ENCODE measurements around the gene FRY. TPM values are rescaled to one million over a fixed set of nuclear protein-coding genes. Genes with fewer than 3 reads are reported as not detected.

The FRY gene
- total and polyA plus RNA-seq, 10 donors: 0.80 to 30.0 (median 23.5) TPM

DNA sequence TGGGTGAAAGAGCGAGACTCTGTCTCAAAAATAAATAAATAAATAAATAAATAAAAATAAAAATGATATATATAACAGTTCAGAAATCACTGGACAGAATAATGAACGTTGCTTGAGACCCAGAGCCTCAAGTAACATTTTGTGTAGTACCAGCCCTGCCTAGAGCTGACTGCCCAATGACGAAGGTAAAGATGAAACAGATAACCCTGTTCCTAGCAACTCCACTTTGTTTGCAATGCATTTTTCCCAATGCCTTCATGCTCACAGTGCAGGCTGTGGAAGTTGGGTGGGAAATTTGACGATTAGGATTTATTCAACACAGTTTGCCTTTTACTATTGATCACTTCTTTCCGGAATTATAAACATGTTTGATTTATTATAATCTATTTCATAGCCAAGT, 22.2 kb upstream of the FRY start:
- WGBS, 5 donors: 86 to 95% (median 92%) methylated on average over 5 of the region's 5 CpGs
- TF ChIP-seq POLR2AphosphoS5 (IDR thresholded peaks at IDR 0.05) (no peak), POLR2A (IDR thresholded peaks at IDR 0.05) (no peak)
- TF ChIP-seq, protein P1, sequence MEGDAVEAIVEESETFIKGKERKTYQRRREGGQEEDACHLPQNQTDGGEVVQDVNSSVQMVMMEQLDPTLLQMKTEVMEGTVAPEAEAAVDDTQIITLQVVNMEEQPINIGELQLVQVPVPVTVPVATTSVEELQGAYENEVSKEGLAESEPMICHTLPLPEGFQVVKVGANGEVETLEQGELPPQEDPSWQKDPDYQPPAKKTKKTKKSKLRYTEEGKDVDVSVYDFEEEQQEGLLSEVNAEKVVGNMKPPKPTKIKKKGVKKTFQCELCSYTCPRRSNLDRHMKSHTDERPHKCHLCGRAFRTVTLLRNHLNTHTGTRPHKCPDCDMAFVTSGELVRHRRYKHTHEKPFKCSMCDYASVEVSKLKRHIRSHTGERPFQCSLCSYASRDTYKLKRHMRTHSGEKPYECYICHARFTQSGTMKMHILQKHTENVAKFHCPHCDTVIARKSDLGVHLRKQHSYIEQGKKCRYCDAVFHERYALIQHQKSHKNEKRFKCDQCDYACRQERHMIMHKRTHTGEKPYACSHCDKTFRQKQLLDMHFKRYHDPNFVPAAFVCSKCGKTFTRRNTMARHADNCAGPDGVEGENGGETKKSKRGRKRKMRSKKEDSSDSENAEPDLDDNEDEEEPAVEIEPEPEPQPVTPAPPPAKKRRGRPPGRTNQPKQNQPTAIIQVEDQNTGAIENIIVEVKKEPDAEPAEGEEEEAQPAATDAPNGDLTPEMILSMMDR (IDR thresholded peaks at IDR 0.05 in 8 of 11, conservative IDR thresholded peaks at IDR 0.05 in 3 of 11): no peak

DNA sequence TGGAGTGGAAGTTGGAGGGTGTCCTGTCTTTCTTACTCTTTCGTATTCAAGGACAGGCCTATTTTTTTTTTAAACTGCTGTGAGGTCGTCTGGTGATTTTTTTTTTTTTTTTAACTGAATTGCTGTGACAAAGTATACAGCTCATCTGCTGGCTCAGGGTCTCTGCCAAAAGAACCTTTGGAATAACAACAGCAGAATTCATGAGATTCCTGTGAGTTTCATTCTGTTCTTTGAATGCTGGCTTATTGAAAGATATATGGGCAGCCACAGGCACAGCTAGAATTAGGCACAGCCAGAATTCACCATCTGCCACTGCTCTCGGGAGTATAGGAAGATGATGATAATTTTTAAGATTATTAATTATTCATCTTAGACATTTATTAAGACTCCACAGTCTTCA, 21.4 kb upstream of the FRY start:
- WGBS, 5 donors: 68 to 85% (median 75%) methylated on average over 3 of the region's 3 CpGs
- intact Hi-C loops (cut with DNase I; ENCODE audit: low total_unique reads): no loop called here
- DNase-seq: no peak
- no peak overlapping the region for H3K27ac ChIP-seq
- no peaks in the 10 kb centered on the region for H3K4me1 ChIP-seq
- TF ChIP-seq POLR2A (IDR thresholded peaks at IDR 0.05): no peak
- TF ChIP-seq, protein P1 (IDR thresholded peaks at IDR 0.05 in 8 of 11, conservative IDR thresholded peaks at IDR 0.05 in 3 of 11): no peak
- no peaks in the 10 kb centered on the region for H3K27me3 ChIP-seq (replicated peaks in 1 of 7)
- no peaks in the 10 kb centered on the region for H3K36me3 ChIP-seq
- H3K9me3 ChIP-seq: no peaks in the 10 kb centered on the region
- no peak overlapping the region for H3K4me3 ChIP-seq

More for the DNA sequence above, 22.2 kb upstream of the FRY start:
- Histone ChIP-seq H3K4me3 (no peak overlapping the region), H3K9me3 (no peaks in the 10 kb centered on the region), H3K27me3 (replicated peaks in 1 of 7) (no peaks in the 10 kb centered on the region), H3K27ac (no peak overlapping the region), H3K36me3 (no peaks in the 10 kb centered on the region), H3K4me1 (peaks cover 0 to 3% (median 0%) of the 10 kb centered on the region in 6 donors)
- intact Hi-C loops (cut with DNase I; ENCODE audit: low total_unique reads): no loop called here
- DNase-seq: no peak

- intact Hi-C loops (cut with DNase I; ENCODE audit: low total_unique reads): no loop called here
- TF ChIP-seq, protein P1 (IDR thresholded peaks at IDR 0.05 in 8 of 11, conservative IDR thresholded peaks at IDR 0.05 in 3 of 11): no peak
- no peak for TF ChIP-seq POLR2AphosphoS5 (IDR thresholded peaks at IDR 0.05)
- TF ChIP-seq POLR2A (IDR thresholded peaks at IDR 0.05): no peak
- no peaks in the 10 kb centered on the region for H3K9me3 ChIP-seq
- no peaks in the 10 kb centered on the region for H3K36me3 ChIP-seq
- H3K27ac ChIP-seq: no peak overlapping the region
- no peaks in the 10 kb centered on the region for H3K4me1 ChIP-seq
- no peak overlapping the region for H3K4me3 ChIP-seq
- no peaks in the 10 kb centered on the region for H3K27me3 ChIP-seq (replicated peaks in 1 of 7)
- DNase-seq: no peak
Measured at GRCh38 chr13:32011971-32012370, 19.6 kb upstream of the FRY start.

DNA sequence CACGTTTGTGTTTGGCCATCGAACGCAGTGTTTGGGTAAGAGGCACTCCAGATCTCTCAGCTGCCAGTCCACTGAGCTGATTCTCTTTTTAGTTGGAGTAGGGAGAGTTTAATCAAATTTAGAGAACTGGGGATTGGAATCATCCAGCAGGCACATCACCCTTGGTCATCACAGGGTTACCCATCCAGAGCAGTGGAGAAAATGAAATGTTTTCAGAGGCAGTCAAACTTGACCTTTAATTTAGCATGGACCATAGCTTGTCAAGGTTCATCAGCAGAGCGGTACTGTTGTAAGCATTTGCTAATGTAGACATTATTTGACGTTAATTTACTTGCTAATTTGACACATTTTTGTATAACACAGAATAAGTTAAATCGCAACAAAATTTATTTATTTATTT, 18.4 kb upstream of the FRY start:
- H3K36me3 ChIP-seq: no peaks in the 10 kb centered on the region
- H3K27me3 ChIP-seq (replicated peaks in 1 of 7): no peaks in the 10 kb centered on the region
- no peak overlapping the region for H3K27ac ChIP-seq
- TF ChIP-seq POLR2A (IDR thresholded peaks at IDR 0.05) (no peak), POLR2AphosphoS5 (IDR thresholded peaks at IDR 0.05) (no peak)
- TF ChIP-seq, protein P1 (IDR thresholded peaks at IDR 0.05 in 8 of 11, conservative IDR thresholded peaks at IDR 0.05 in 3 of 11): no peak
- H3K4me3 ChIP-seq: no peak overlapping the region
- intact Hi-C loops (cut with DNase I; ENCODE audit: low total_unique reads): no loop called here
- 96 to 98% (median 97%) methylated on average over 6 of the region's 6 CpGs for WGBS, 5 donors
- no peaks in the 10 kb centered on the region for H3K9me3 ChIP-seq
- no peak for DNase-seq
- peaks cover 0 to 9% (median 0%) of the 10 kb centered on the region in 6 donors for H3K4me1 ChIP-seq
